Measurements from ENCODE around the gene MPC2.
A peak's percentile ranks its signal among the peaks of the same experiment; 100 is the strongest.
"Not testable (repeated sequence)": the region's sequence is repeated elsewhere in the genome, so short reads cannot be mapped to it uniquely, and the experiment has no call there.

The MPC2 gene

GRCh38 chr1:167899253-167899681 lies 37.6 kb downstream of the MPC2 start:
- DNase-seq (ENCODE audit: low read depth): peak; percentile 60
- H3K4me3 ChIP-seq (ENCODE audit: low read depth, low read length): no peak overlapping the region
- TF ChIP-seq CTCF (IDR thresholded peaks at IDR 0.05; ENCODE audit: insufficient read depth, low read depth, low read length, missing control alignments): no peak

- H3K4me3 ChIP-seq (ENCODE audit: low read depth, low read length): no peak overlapping the region
- no peak for TF ChIP-seq CTCF (IDR thresholded peaks at IDR 0.05; ENCODE audit: insufficient read depth, low read depth, low read length, missing control alignments)
- no peak for DNase-seq (ENCODE audit: low read depth)
Measured at GRCh38 chr1:167898578-167899222, 38.2 kb downstream of the MPC2 start.

- no peak overlapping the region for H3K4me3 ChIP-seq (ENCODE audit: low read depth, low read length)
- DNase-seq (ENCODE audit: low read depth): no peak
- TF ChIP-seq CTCF (IDR thresholded peaks at IDR 0.05; ENCODE audit: insufficient read depth, low read depth, low read length, missing control alignments): no peak
Measured at GRCh38 chr1:167893798-167894197, 43.1 kb downstream of the MPC2 start.

GRCh38 chr1:167890400-167890799 lies 46.5 kb downstream of the MPC2 start:
- no peak for TF ChIP-seq CTCF (IDR thresholded peaks at IDR 0.05; ENCODE audit: insufficient read depth, low read depth, low read length, missing control alignments)
- DNase-seq (ENCODE audit: low read depth): no peak
- no peak overlapping the region for H3K4me3 ChIP-seq (ENCODE audit: low read depth, low read length)

GRCh38 chr1:167887187-167887586 lies 49.7 kb downstream of the MPC2 start:
- H3K4me3 ChIP-seq (ENCODE audit: low read depth, low read length); DNase-seq (ENCODE audit: low read depth): not testable (repeated sequence)

GRCh38 chr1:167882376-167882775 lies 54.5 kb downstream of the MPC2 start:
- H3K4me3 ChIP-seq (ENCODE audit: low read depth, low read length): no peak overlapping the region
- DNase-seq (ENCODE audit: low read depth): no peak
- no peak for TF ChIP-seq CTCF (IDR thresholded peaks at IDR 0.05; ENCODE audit: insufficient read depth, low read depth, low read length, missing control alignments)

- no peak for TF ChIP-seq CTCF (IDR thresholded peaks at IDR 0.05; ENCODE audit: insufficient read depth, low read depth, low read length, missing control alignments)
- no peak overlapping the region for H3K4me3 ChIP-seq (ENCODE audit: low read depth, low read length)
- no peak for DNase-seq (ENCODE audit: low read depth)
Measured at GRCh38 chr1:167881786-167882185, 55.1 kb downstream of the MPC2 start.

Measured in GM12865 (cell line).